Skin of body (tissue), 2 donors: ENCODE measurements around the gene U2SURP. TPM values are rescaled to one million over a fixed set of nuclear protein-coding genes. Genes with fewer than 3 reads are reported as not detected.

Experiments
- DNase-seq: peaks from one replicate; lab custom pipeline; 2025; lab: John Stamatoyannopoulos, UW
- total RNA-seq: library from RNA; depleted of rRNA; stranded (reverse); fragments of >200 nt; gene quantifications from one replicate; pipeline ENCODE4 v1.2.3, GENCODE V29; 2014

Gene U2SURP
- total RNA-seq = 93.0 TPM

DNA sequence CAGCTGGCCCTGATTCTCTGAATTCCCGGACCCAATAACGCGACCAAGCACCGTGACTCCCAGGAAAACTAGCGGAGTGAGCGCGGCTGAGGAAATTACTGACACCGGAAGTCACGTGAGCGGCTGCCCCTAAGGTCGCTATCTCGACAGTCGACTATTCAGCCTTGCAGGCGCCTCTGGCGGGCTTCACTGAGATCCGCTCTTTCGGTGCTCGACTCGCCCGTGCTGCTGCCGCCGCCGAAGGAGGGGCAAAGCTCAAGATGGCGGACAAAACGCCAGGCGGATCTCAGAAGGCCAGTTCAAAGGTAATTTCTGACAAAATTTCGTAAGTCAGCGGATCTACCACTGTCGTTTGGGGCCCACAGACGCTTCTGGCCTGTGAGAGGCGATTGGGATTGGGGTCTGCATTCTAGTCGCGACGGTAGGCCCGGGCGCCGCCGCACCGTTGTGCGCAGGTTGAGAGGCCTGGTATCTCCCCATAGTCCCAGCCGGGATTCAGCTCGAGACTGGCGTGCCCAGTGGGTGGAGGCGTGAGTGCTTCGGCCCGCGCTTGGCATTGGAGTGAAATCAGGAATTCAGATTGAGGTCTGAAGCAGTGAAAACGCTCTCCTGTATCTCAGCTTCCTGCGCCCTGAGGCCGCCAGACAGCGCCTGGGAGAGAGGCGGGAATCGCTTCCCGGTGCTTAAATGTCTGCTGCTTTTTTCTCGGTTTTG lies at the start of gene U2SURP:
U2SURP (plus strand) TSS at position 202 of the 714 bp plus-strand sequence; CDS start at position 261, 59 bp downstream.
- peak; percentile 99 for DNase-seq

DNA sequence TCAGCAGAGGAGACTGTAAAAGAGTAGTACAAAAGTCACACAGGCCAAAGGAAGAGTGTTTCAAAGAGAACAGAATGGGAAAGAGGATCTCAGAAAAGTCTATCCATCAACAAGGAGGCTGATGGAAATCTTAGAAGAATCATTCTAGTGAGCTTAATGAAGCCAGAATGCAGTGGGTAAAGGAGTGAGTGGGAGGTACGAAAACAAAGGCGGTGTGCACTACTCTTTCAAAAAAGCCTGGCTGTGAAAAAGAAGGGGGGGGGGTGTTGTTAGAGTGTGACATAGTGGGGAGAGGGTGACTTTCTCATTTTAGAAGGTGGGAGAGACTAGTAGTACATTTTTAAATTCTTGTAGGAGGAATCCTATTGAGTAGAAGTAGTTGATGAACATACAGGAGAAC lies 49.6 kb upstream of the U2SURP start:
- DNase-seq = no peak

DNA sequence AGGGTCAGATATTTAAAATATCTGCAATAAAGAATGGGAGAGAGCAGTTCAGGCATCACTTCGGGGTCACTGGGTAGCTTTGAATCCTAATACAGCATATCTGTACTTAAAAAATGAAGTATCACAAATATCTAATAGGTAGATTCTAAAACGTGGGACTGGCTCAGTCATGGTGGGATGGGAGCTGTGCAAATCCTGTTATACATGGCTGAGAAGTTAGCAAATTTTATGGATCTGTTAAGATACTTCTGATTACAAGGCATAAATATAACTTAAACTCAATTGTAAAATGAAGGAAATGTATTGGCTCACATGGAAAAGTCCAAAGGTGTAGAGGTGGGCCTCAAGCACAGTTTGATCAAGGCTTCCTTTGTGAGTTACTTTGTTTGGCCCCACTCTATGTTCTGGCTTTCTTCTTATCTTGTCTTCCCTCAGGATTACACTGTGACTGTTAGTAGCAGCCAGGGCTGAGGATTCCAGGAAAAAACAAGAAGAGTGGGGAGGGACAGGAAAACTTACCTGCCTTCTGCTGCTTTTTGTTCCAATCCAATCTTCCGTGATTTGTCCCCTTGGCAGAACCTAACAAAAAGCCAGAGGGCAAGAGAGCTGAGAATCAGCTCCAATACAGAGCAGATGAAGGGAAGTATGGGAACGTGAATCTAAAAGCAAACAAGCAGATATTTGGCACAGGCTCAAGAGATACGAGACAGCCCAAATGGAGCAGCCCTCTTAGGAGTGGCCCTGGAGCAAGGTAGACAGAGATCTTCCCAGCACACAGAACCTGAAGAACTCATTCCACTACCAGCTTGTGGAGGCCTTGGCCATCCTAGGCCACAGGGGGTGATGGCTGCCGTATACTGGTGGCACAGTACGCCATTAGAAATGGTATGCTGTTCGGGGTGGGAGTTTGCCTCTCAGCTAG lies 48.8 kb upstream of the U2SURP start:
- no peak for DNase-seq

DNA sequence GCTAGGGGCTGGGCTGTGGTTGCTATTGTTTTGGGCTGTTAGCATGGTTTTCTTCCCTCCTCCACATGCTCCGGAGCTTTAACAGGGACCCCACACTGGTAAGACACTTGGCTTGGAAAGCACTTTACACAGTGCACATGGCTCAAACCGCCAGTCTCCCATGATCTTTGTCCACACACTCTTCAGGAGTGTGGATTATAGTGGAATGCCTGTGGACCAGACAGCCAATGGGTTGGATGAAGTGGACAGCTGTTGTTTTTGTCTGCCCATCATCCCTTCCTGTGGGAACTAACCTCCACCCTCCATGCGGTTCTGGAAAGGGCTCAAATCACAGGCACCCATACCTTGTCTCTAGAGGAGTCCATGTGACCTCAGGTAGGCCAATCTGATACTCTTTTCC lies 47.9 kb upstream of the U2SURP start:
- DNase-seq = no peak

DNA sequence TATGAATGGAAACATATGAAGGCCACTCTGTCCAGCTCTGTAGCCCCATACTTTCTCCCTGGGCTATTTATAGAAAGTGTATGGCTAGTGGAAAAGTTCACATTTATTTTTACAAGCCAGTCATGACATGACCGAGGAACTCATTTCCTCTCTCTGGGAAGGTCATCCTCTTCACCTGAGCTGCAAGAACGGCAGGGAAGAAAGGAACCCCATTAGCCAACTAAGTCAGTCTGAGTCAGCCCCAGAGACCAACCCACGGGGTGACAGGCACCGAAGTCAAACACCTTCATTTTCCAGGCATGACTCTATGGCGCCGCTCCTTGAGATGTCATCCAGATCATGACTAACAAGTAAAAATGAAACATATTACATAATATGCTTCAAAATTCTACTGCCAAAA lies 42.7 kb upstream of the U2SURP start:
- no peak for DNase-seq

DNA sequence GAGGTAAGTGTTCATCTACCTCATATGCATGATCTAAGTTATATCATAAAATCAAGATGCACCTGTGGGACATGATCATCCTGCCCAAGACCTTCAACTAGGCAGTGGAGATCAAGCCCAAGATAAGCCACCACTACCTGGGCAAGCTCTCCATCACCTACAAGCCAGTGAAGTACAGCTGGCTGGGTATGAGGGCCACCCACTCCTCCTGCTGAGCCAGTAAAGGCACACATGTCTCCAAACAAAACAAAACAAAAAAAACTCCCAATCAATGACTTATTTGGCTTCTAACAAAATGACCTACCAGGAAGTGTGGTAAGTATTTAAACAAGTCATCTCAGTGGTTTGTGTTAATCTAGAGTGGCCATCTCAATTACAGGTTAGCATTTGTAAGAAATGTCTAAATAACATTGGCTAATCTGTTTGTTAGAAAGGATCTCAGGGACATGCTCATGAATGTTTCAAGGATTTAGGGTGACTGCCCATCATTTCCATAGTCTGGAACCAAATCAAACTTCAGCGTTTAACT lies 41.0 kb upstream of the U2SURP start:
- DNase-seq = no peak

DNA sequence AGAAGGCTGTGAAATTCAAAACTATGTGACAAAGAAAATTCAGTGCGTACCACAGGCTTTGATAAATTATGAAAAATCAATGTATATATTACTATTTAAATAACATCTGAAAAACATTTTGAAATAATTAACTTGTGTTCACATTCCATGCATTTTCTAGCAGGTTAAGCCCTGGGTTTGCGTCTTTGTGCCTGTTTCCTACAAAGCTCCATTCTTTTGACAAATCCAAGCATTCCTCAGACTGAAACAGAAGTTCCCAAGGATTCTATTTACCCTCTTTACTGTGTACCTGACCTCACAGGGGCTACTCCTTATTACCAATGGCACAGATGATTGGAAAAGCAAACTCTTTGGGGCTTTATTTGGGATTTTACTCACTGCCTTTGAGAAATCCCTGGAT lies 39.8 kb upstream of the U2SURP start:
- DNase-seq = no peak

DNA sequence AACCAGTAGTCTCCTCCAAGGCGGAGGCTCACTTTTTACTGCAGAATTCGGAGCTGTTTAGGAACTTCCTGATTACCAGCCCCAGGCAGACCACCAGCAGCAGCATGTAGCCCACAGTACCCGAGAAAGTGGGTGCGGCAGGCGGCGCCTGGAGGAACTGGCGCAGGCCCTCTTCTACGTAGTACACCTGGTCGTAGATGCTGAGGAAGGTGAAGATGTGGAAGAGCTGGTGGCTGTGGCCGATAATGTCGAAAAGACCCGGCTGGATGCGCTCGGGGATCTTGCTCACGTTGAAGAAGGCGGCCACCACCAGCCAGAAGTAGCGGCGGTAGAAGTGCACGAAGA lies 39.2 kb upstream of the U2SURP start:
- no peak for DNase-seq

DNA sequence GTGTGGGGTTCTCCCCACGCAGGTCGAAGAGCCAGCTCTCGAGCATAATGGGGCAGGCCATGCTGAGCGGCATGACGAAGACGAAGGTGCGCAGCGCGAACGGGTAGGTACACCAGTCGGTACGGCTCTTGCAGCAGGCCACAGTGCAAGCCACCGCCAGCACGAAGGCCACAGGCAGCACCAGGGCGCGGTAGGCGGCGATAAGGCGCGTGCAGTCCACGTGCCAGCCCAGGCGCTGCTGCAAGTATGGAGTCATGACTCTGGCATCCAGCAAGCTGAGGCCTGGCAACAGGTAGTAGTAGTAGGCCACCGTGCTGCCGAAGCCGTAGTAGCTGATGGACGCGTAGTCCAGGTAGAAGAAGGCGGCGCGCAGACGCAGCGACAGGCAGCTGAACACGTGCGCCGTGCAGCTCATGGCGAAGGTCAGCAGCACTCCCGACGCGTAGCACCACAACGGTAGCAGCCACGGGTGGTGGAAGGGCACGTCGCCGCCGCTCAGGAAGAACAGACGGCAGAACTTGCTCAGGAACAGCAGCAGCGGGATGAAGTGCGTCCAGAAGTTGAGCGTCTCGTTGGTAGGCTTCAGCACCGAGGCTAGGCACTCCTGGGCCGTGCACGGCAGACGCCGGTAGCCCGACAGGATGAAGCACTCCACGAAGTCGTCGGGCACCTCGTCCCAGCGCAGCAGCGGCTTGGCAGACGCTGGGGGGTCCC lies 38.7 kb upstream of the U2SURP start:
- no peak for DNase-seq

DNA sequence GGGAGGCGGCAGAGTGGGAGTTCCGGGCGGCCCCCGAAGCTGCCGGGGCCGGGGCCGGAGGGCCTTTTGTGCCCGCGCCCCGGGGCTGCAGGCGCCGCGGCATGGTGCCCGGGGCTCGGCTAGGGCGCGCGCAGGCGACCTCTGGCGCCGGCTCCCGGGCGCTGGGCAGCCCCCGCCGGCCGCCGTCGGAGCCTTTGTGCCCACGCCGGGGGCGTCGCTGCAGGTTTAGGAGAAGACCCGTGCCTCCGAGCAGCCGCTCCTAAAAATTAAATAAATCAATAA lies 38.2 kb upstream of the U2SURP start:
- DNase-seq = no peak

DNA sequence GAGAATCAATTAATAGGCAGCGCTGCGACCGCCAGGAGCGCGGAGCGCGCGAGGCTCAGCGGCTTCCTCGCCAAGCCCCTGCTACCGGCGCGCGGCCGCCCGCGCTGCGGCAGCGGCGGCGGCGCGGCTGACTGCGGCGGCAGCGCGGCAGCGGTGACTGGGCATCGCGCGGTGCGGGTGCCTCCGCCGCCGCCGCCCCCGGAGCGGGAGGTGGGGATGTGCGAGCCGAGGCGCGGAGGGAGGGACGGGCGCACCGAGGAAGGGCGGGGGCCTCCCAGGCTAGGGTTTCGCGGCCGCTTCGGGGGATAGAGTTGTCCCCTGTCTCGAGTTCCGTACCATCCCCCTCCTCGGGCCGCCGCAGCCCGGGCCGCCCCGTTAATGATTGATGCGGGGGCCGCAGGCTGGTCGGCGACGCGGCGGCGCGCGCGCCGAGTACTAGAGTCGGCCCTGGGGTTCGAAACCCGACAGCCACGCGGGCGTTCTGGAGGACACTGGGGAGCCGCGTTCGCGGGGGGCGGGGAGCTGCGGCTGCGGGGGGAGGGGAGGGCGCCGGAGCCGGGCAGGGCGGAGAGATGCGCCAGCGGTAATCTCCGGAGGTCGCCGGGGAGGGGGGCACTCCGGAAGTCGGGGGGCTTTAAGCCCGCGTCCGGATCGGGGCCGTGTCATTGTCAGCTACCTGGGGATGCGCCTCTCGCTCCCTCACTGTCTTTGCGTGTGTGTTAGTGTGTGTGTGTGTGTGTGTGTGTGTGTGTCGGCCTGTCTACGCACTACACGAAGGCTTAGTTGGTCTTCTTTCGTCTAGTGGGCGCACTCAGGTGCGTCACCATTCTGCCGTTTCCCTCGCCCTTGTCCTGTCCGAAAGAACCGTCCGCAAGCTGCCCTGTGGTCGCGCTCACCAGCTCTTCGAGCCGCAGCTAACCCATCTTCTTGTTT lies 37.6 kb upstream of the U2SURP start, which contains the start of gene PAQR9:
PAQR9 (minus strand) TSS at position 159 of the 933 bp plus-strand sequence. CDS start 338 bp downstream, outside the sequence.
- no peak for DNase-seq

DNA sequence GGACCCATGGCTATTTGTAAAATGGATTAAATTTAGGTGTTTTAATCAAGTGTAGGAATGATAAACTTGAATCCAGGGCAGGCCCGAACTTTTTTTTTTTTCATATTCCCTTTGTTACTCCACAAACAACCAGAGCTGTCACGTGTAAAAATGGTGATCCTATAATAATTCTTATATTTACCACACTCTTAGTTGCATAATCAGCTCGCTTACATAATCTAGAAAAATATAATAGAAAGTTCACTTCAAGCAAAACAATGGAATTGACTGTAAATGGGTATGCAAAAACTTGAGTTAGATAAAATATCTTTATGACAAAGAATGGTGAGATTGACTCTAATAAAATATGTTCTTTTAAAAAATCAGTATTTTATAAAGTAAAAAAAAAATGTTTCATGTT lies 35.8 kb upstream of the U2SURP start:
- no peak for DNase-seq

DNA sequence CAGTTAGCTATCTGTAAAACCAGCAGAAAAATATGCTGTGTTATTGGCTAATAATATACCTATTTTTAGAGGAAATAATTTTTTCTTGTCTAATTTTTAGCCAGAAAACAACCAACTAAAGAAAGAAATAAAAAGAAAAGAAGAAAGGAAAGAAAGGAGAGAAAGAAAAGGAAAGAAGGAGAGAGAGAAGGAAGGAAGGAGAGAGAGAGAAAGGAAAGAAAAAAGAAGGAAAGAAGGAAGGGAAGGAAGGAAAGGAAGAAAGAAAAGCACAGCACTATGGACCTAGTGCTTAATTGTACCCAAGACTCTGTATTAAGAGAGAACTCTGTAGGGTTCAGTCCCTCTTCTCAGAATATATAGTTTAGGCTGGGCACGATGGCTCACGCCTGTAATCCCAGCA lies 34.6 kb upstream of the U2SURP start:
- no peak for DNase-seq

DNA sequence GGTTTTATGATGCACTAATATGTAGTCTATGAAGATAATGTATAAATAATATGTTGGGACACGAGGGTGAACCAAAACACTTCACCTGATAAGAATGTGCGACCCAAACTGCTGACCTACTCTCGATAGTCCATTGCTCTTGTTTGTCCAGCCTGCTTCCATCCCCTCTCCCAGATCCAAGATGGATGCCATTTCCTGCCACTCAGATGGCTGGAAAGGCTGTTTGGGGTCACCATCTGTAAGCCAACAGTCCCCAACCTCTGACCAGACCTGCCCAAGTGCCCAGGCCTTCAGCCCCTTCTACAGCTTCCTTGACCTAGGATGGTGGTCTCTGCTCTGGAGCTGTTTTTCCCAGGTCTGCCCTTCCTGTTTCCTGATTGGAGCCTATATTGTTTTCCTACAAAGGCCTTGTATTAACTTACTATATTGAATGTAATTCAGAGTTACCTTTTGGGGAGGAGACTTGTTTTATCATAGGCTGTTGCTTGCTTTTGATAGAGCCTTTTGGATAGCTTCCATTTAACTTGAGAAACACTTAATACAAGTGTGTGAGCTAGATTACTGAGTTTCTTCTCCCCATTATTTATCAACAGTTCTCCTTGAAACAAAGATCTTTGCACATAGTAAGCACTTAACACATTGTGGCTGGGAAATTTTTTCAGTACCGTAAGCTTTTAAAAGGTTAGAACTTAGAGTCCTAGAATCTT lies 32.9 kb upstream of the U2SURP start:
- DNase-seq = no peak

DNA sequence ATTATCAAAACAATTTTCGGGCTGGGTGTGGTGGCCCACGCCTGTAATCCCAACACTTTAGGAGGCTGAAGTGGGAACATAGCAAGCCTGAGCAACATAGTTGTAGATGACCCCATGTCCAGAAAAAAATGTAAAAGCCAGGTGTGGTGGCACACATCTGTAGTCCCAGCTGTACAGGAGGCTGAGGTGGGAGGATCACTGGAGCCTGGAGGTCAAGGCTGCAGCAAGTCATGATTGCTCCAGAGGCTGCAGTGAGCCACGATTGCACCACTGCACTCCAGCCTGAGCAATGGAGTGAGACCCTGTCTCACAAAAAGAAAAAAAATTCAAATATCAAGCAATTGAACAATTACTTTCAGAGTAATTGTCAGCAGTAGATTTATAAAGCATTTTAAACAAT lies 29.9 kb upstream of the U2SURP start:
- no peak for DNase-seq

DNA sequence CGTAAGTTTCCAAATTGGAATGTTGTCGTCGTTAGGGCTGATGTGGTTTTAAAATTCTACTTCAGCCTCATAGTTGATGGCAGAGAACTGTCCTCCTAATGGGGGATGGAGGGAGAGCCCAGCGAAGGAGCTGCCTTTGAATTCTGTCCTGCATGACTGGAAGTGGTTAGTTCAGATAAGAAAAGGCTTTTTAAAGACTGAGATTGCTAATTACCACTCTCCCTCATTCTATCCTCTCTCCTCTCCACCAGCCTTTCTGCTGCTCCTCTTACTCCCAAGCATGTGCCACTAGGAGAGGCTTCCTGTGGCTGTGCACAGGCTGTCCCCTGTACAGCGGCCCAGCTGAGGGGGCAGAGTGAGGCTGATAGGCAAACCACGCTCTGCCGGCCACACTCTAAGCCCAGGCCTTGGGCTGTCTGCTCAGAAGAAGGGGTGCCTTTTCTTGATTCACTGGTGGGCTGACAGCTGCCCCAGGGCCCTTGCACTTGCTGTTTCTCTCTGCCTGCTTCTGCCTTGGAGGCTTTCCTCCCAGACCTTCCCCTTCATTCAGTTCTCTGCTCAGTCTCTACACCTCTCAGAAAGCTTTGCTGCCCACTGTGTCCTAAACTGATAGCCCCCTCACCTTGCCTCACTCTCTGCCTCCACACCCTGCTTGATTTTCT lies 29.1 kb upstream of the U2SURP start:
- DNase-seq = no peak

DNA sequence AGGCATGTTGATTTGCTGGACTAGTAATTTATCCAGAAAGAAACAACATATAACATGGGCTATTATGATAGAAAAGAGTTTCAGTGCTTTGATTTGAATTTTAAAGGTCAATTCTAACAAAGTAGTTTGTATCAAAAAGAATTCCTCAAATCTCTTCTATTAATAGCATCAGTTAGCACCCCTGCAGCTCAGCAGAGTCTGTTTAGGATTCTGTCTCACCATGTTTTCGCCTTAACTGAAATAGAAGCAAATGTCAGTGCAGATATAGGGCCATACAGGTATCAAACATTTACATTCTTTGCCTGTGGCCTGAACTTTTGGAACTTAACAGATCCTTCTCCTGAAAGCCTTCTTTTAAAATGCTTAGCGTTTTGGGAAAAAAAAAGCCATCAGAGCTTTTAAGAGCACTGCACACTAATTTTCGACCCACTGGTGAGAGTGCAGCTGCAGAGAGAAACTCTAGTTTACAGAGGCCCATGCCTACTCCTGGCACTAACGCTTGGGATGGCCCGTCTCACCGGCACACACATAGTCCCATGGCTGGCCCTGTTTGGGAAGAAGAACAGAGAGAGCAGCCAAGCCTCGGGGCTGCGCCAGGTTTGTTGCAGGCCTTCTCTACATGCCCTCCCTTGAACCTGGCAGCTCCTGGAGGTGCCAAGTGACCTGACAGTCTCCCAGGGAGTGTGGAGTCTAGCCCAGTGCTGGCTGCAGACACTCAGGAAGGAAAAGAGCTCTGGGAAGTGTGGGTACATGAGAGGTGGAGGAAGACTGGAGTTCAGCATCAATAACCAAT lies 28.0 kb upstream of the U2SURP start:
- DNase-seq = no peak

DNA sequence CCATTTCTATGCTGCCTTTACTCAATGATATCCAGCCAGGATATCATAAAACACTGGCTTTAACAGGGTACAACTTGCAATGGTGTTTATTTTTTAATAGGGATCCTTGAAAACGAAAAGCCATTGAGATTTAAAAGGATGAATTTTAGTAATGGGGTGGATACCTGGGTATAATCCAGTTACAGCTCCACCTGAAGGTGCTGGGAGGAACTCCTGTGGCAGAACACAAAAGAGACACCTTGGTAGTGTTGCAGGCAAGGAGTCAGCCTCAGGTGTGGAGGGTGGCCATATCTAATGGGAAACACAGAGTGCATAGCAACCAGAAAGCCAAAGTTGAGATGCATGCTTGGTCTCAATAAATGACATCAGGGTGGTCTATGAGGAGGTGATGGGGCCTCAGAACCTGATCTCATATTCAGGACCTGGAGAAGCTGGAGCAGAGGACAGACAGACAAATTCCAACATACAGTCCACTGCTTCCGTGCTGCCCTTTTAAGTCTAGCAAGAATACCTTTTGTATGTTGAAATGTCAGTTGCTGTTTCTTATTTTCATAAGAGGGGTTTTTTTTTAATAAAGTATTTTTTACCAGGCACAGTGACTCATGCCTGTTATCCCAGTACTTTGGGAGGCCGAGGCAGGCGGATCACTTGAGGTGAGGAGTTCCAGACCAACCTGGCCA lies 25.9 kb upstream of the U2SURP start:
- DNase-seq = no peak
